ENCODE measurements around the gene NTNG1. TPM values are rescaled to one million over a fixed set of nuclear protein-coding genes. Genes with fewer than 3 reads are reported as not detected.

Gene NTNG1
- total and polyA plus RNA-seq, 10 of the 15 experiments (the other 5 are each of a cell fraction or from before 2014, with no cell fraction given): 0.18 to 2.3 (median 1.1) TPM; not detected in 1

DNA sequence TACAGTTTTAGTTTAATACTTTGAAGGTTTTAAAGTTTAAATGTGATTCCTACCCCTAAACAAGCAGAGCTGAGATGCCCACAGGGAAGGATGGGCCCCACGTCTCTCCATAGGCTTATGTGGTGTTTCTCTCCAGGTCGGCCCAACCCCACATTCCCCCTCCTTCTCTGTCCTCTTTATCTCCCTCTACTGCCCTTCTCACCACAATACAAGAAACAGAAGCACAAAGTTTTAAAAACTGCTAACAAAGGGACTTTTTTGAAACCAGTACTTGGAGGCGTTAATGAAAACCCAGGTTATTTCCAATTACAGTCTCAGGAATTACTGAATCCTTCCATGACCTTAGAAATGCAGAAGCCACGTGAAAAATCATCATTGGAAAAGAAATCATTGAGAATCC lies 324.0 kb downstream of the NTNG1 start (continued):
- TF ChIP-seq, protein P1, sequence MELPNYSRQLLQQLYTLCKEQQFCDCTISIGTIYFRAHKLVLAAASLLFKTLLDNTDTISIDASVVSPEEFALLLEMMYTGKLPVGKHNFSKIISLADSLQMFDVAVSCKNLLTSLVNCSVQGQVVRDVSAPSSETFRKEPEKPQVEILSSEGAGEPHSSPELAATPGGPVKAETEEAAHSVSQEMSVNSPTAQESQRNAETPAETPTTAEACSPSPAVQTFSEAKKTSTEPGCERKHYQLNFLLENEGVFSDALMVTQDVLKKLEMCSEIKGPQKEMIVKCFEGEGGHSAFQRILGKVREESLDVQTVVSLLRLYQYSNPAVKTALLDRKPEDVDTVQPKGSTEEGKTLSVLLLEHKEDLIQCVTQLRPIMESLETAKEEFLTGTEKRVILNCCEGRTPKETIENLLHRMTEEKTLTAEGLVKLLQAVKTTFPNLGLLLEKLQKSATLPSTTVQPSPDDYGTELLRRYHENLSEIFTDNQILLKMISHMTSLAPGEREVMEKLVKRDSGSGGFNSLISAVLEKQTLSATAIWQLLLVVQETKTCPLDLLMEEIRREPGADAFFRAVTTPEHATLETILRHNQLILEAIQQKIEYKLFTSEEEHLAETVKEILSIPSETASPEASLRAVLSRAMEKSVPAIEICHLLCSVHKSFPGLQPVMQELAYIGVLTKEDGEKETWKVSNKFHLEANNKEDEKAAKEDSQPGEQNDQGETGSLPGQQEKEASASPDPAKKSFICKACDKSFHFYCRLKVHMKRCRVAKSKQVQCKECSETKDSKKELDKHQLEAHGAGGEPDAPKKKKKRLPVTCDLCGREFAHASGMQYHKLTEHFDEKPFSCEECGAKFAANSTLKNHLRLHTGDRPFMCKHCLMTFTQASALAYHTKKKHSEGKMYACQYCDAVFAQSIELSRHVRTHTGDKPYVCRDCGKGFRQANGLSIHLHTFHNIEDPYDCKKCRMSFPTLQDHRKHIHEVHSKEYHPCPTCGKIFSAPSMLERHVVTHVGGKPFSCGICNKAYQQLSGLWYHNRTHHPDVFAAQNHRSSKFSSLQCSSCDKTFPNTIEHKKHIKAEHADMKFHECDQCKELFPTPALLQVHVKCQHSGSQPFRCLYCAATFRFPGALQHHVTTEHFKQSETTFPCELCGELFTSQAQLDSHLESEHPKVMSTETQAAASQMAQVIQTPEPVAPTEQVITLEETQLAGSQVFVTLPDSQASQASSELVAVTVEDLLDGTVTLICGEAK (IDR thresholded peaks at IDR 0.05; ENCODE audit: borderline replicate concordance): no peak
- TF ChIP-seq LARP7 (IDR thresholded peaks at IDR 0.05) (no peak), IKZF1 (conservative IDR thresholded peaks at IDR 0.05) (peak; percentile 45; the same call in 1 of the 2 replicates), IKZF2 (IDR thresholded peaks at IDR 0.05) (peak; percentile 45; a peak in 2 of 4 replicates), MTA2 (IDR thresholded peaks at IDR 0.05; ENCODE audit: low read depth) (peak; percentile 30; the same call in 1 of the 2 replicates), MYB (IDR thresholded peaks at IDR 0.05; ENCODE audit: borderline replicate concordance, low read depth, low read length) (no peak)
- TF ChIP-seq, protein P2, sequence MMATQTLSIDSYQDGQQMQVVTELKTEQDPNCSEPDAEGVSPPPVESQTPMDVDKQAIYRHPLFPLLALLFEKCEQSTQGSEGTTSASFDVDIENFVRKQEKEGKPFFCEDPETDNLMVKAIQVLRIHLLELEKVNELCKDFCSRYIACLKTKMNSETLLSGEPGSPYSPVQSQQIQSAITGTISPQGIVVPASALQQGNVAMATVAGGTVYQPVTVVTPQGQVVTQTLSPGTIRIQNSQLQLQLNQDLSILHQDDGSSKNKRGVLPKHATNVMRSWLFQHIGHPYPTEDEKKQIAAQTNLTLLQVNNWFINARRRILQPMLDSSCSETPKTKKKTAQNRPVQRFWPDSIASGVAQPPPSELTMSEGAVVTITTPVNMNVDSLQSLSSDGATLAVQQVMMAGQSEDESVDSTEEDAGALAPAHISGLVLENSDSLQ (IDR thresholded peaks at IDR 0.05): no peak
- TF ChIP-seq, protein P3, sequence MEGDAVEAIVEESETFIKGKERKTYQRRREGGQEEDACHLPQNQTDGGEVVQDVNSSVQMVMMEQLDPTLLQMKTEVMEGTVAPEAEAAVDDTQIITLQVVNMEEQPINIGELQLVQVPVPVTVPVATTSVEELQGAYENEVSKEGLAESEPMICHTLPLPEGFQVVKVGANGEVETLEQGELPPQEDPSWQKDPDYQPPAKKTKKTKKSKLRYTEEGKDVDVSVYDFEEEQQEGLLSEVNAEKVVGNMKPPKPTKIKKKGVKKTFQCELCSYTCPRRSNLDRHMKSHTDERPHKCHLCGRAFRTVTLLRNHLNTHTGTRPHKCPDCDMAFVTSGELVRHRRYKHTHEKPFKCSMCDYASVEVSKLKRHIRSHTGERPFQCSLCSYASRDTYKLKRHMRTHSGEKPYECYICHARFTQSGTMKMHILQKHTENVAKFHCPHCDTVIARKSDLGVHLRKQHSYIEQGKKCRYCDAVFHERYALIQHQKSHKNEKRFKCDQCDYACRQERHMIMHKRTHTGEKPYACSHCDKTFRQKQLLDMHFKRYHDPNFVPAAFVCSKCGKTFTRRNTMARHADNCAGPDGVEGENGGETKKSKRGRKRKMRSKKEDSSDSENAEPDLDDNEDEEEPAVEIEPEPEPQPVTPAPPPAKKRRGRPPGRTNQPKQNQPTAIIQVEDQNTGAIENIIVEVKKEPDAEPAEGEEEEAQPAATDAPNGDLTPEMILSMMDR (IDR thresholded peaks at IDR 0.05 in 2 of 3, conservative IDR thresholded peaks at IDR 0.05 in 1 of 3; ENCODE audit: control insufficient read depth in 2 of 3, extremely low read depth in 1 of 3, insufficient read depth in 1 of 3, low read depth in 3 of 3, low read length in 3 of 3): peak in 2 of 3 experiments; percentile 10 to 18; a peak in 2 of 6 replicates
